CD4-positive, alpha-beta T cell (primary cell): ENCODE data around the gene GRID2. TPM values are rescaled to one million over a fixed set of nuclear protein-coding genes. Genes with fewer than 3 reads are reported as not detected.
"Not testable (repeated sequence)": the region's sequence is repeated elsewhere in the genome, so short reads cannot be mapped to it uniquely, and the experiment has no call there.

Experiments
- ATAC-seq: fragments of 200-7000 bp; cut with Tn5 transposase; one replicate; pipeline ENCODE4 v1.10.0; 2022; ENCODE audit warnings: mild to moderate bottlenecking; ENCODE audit not compliant: poor library complexity
- CTCF ChIA-PET: fragments of 350-600 bp; sonication (Branson Sonifier 250); formaldehyde crosslinking; loops from one replicate; lab custom pipeline; 2021; ENCODE audit warnings: antibody characterized with exemption, inconsistent platforms; lab: Charles Lee
- POLR2A ChIA-PET: fragments of 350-600 bp; sonication (Branson Sonifier 250); formaldehyde crosslinking; loops from one replicate; lab custom pipeline; 2021; ENCODE audit warnings: antibody characterized with exemption, inconsistent platforms; lab: Charles Lee
- DNase-seq, 14 experiments: peaks; one replicate each; pipeline ENCODE4 v3.0.0-alpha.2; 2013 to 2020; ENCODE audit warnings: mixed read lengths in 2 of 14
- H3K27ac ChIP-seq, 2 donors: one replicate each; pipeline versions ENCODE4 v1.5.1 to v1.7.0; 2013; ENCODE audit warnings: low read length in 2 of 2, low read depth in 1 of 2, mild to moderate bottlenecking in 1 of 2
- H3K27me3 ChIP-seq, 2 experiments: 1 replicate in 1 of 2; 2 replicates in 1 of 2; pipeline versions ENCODE4 v1.6.1 to v1.7.0; 2013; ENCODE audit warnings: low read length in 2 of 2, control low read depth in 1 of 2, mild to moderate bottlenecking in 1 of 2, moderate library complexity in 1 of 2; ENCODE audit not compliant: insufficient read depth in 2 of 2, control insufficient read depth in 1 of 2
- H3K36me3 ChIP-seq: one replicate; pipeline ENCODE4 v1.6.1; 2013; ENCODE audit warnings: low read length, control low read depth; ENCODE audit not compliant: insufficient read depth
- H3K4me1 ChIP-seq: one replicate; pipeline ENCODE4 v1.6.1; 2013; ENCODE audit warnings: low read length, control low read depth; ENCODE audit not compliant: insufficient read depth
- H3K4me3 ChIP-seq: one replicate; pipeline ENCODE4 v1.5.1; 2013; ENCODE audit warnings: mild to moderate bottlenecking, low read length, moderate library complexity
- H3K9me3 ChIP-seq, 2 experiments: 1 replicate in 1 of 2; 2 replicates in 1 of 2; pipeline versions ENCODE4 v1.6.1 to v1.7.0; 2013; ENCODE audit warnings: low read length in 2 of 2, mild to moderate bottlenecking in 2 of 2, control low read depth in 1 of 2, moderate library complexity in 1 of 2; ENCODE audit not compliant: control insufficient read depth in 1 of 2, insufficient read depth in 1 of 2
- H3K27ac Mint-ChIP-seq: one replicate; pipeline ENCODE4 v1.8.0; 2020; ENCODE audit warnings: mixed read lengths
- H3K27me3 Mint-ChIP-seq: one replicate; pipeline ENCODE4 v1.8.0; 2021; ENCODE audit warnings: mixed read lengths
- H3K36me3 Mint-ChIP-seq: one replicate; pipeline ENCODE4 v1.8.0; 2021; ENCODE audit warnings: low read depth, mixed read lengths
- H3K4me1 Mint-ChIP-seq: one replicate; pipeline ENCODE4 v1.8.0; 2021; ENCODE audit warnings: low read depth, mixed read lengths
- H3K4me3 Mint-ChIP-seq: one replicate; pipeline ENCODE4 v1.8.0; 2020; ENCODE audit warnings: mild to moderate bottlenecking, mixed read lengths
- H3K9me3 Mint-ChIP-seq: one replicate; pipeline ENCODE4 v1.8.0; 2020; ENCODE audit warnings: mixed read lengths
- intact Hi-C, 2 experiments: fragments of 100-400 bp; cut with DNase I in 1 of 2; cut with micrococcal nuclease in 1 of 2; formaldehyde crosslinking; loops; one replicate each; pipeline versions ENCODE4 v1.15.1 to v1.9.0; 2023 to 2025; cut with DNase I, micrococcal nuclease
- total RNA-seq, 174 experiments: library from RNA in 2 of 174; stranded (reverse) in 2 of 174; gene quantifications; one replicate each; pipeline ENCODE4 v1.2.3 and lab custom pipeline; 2021 to 2026
- TF ChIP-seq, protein P1 (sequence below): fragments of 200-600 bp; IDR thresholded peaks from one replicate; pipeline ENCODE4 v1.8.0; 2022; ENCODE audit warnings: antibody characterized with exemption, mild to moderate bottlenecking

Gene GRID2
- total RNA-seq, 2 experiments from 2014 or later: not detected

DNA sequence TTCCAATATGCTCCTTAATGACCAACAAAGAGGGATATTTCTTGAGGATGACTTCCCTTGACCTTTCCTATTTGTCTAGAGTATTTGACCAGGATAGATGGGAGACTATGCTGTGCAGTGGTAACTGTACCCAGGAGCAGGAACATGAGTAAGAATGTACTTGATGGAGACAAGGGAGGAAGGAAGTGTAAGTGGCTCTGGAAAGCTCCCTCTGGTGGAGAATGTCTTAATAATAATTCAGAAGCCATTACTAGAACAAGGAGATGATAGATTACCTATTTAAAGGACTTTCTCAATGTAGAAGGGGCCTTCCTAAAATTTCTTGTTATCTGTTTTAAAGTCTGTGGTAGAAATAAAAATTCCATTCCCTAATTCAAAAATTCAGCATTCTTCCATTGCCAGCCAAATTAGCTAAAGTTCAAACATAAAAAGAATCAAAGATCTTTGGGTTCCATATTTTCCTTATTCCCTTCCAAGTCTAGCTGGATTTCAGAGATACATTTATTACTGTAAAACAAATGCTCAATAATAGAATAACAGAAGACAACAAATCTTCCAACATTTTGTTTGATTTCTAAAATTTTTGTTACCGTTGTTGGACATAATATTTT is 83.8 kb downstream of the GRID2 start:
- intact Hi-C loops: no loop called here
- Mint-ChIP-seq H3K27ac (no peak overlapping the region), H3K4me1 (no peaks in the 10 kb centered on the region), H3K36me3 (no peaks in the 10 kb centered on the region), H3K27me3 (no peaks in the 10 kb centered on the region), H3K9me3 (no peaks in the 10 kb centered on the region), H3K4me3 (no peak overlapping the region)
- DNase-seq: peak in 3 of 14 experiments; percentile 2 to 7 (median 4)
- POLR2A ChIA-PET: no interaction called here
- Histone ChIP-seq H3K27me3 (no peaks in the 10 kb centered on the region), H3K36me3 (no peaks in the 10 kb centered on the region), H3K4me1 (no peaks in the 10 kb centered on the region), H3K27ac (no peak overlapping the region), H3K4me3 (no peak overlapping the region), H3K9me3 (peaks cover 0 to 5% of the 10 kb centered on the region in 2 experiments)
- no peak for ATAC-seq
- TF ChIP-seq, protein P1, sequence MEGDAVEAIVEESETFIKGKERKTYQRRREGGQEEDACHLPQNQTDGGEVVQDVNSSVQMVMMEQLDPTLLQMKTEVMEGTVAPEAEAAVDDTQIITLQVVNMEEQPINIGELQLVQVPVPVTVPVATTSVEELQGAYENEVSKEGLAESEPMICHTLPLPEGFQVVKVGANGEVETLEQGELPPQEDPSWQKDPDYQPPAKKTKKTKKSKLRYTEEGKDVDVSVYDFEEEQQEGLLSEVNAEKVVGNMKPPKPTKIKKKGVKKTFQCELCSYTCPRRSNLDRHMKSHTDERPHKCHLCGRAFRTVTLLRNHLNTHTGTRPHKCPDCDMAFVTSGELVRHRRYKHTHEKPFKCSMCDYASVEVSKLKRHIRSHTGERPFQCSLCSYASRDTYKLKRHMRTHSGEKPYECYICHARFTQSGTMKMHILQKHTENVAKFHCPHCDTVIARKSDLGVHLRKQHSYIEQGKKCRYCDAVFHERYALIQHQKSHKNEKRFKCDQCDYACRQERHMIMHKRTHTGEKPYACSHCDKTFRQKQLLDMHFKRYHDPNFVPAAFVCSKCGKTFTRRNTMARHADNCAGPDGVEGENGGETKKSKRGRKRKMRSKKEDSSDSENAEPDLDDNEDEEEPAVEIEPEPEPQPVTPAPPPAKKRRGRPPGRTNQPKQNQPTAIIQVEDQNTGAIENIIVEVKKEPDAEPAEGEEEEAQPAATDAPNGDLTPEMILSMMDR: peak; percentile 20
- CTCF ChIA-PET: no interaction called here

DNA sequence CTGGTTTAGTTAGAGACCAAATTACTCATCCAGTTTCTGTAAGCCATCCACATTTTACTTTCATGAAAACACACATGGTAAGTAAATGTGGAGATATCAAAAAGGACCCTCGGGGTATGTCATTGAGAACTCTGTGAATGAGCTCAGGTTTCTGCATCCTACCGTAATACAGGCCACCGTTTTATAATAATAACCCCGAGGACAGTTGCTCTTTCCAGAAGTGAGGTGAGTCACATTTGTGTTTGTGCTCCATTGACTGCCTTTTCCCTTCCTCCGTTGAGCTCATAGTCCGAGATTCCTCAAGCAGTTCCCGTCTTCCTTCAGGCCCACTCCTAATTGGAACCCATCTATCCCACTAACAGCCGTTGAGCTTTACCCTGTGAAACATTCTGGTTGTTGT is 95.3 kb downstream of the GRID2 start:
- H3K9me3 Mint-ChIP-seq: no peaks in the 10 kb centered on the region
- H3K36me3 Mint-ChIP-seq: no peaks in the 10 kb centered on the region
- Histone ChIP-seq H3K27ac (no peak overlapping the region), H3K4me3 (no peak overlapping the region), H3K9me3 (no peaks in the 10 kb centered on the region), H3K4me1 (no peaks in the 10 kb centered on the region), H3K27me3 (no peaks in the 10 kb centered on the region), H3K36me3 (no peaks in the 10 kb centered on the region)
- no peaks in the 10 kb centered on the region for H3K4me1 Mint-ChIP-seq
- POLR2A ChIA-PET: no interaction called here
- ATAC-seq: no peak
- no peak overlapping the region for H3K4me3 Mint-ChIP-seq
- TF ChIP-seq, protein P1: no peak
- CTCF ChIA-PET: interaction anchor here (0.6 to 1.3 kb wide), 2 partner anchors 9 to 18 kb away, joined by 3 to 6 read pairs; no protein-coding TSS in a partner anchor
- intact Hi-C loops: no loop called here
- no peak for DNase-seq
- H3K27me3 Mint-ChIP-seq: no peaks in the 10 kb centered on the region
- no peak overlapping the region for H3K27ac Mint-ChIP-seq

DNA sequence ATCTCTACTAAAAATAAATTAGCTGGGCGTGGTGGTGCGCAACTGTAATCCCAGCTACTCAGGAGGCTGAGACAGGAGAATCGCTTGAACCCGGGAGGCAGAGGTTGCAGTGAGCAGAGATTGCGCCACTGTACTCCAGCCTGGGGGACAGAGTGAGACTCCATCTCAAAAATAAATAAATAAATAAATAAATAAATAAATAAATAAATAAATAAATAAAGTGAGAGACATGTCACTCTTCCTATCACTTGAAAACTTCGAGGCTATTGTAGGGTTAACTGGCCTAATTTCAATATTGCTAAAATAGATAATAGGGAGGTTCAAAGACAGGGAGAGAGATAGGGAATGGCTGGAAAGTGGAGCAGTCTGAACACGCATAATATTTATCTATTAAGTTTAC is 99.8 kb downstream of the GRID2 start:
- ATAC-seq, H3K27ac ChIP-seq, H3K4me3 ChIP-seq, CTCF ChIA-PET, DNase-seq, H3K4me1 ChIP-seq, H3K27ac Mint-ChIP-seq, H3K36me3 ChIP-seq, POLR2A ChIA-PET, H3K4me3 Mint-ChIP-seq, H3K27me3 Mint-ChIP-seq, H3K4me1 Mint-ChIP-seq, H3K36me3 Mint-ChIP-seq, intact Hi-C loops, H3K9me3 Mint-ChIP-seq, H3K9me3 ChIP-seq, H3K27me3 ChIP-seq: not testable (repeated sequence)

DNA sequence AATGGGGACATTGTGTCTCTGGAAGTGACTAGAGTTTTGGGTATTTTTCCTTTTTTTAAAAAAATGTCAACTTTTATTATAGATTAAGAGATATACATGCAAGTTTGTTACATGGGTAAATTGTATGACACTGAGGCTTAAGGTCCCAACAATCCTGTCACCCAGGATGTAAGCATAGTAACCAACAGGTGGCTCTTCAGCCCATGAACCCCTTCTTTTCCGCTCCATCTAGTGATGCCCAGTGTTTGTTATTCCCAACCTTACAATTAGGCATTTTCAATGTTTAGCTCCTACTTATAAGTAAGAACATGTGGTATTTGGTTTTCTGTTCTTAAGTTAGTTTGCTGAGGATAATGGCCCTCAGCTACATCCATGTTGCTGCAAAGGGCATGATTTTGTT is 102.7 kb downstream of the GRID2 start:
- Histone ChIP-seq H3K4me1 (no peaks in the 10 kb centered on the region), H3K27ac (no peak overlapping the region), H3K36me3 (no peaks in the 10 kb centered on the region), H3K4me3 (no peak overlapping the region), H3K9me3 (no peaks in the 10 kb centered on the region), H3K27me3 (no peaks in the 10 kb centered on the region)
- POLR2A ChIA-PET: no interaction called here
- no peaks in the 10 kb centered on the region for H3K36me3 Mint-ChIP-seq
- TF ChIP-seq, protein P1: no peak
- H3K4me1 Mint-ChIP-seq: no peaks in the 10 kb centered on the region
- H3K9me3 Mint-ChIP-seq: peaks cover 7% of the 10 kb centered on the region
- intact Hi-C loops: no loop called here
- CTCF ChIA-PET: no interaction called here
- no peaks in the 10 kb centered on the region for H3K27me3 Mint-ChIP-seq
- DNase-seq: no peak
- no peak overlapping the region for H3K4me3 Mint-ChIP-seq
- H3K27ac Mint-ChIP-seq: no peak overlapping the region
- no peak for ATAC-seq
